HG02870 (cell line): ENCODE measurements around the gene HDC.

ENCODE experiments used
- ATAC-seq: cut with Tn5 transposase; IDR thresholded peaks from one replicate; pipeline ENCODE4 v1.9.1; 2021; ENCODE audit warnings: mild to moderate bottlenecking, moderate library complexity; ENCODE audit not compliant: unreplicated experiment

HDC gene

GRCh38 chr15:50227076-50227475, 38.5 kb downstream of the HDC start:
- ATAC-seq = no peak

GRCh38 chr15:50225938-50226337, 39.6 kb downstream of the HDC start:
- ATAC-seq = no peak

DNA sequence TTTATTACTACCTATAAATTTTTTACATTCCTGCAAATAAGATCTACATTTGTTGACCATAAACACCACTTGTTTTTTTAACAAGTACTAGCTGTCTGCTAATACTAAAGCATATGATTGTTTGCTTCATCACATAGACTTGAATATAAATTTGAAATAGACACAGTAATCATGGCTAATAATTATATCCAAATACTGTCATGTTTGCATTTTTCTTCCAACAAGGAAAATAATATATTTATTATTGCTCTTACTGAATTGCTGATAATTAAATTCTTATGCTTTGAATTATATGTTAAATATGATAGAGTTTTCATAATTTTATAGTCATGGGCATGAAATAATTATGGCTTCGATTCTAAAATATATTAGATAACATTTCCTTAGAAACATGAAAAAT, 40.5 kb downstream of the HDC start:
- ATAC-seq = no peak

DNA sequence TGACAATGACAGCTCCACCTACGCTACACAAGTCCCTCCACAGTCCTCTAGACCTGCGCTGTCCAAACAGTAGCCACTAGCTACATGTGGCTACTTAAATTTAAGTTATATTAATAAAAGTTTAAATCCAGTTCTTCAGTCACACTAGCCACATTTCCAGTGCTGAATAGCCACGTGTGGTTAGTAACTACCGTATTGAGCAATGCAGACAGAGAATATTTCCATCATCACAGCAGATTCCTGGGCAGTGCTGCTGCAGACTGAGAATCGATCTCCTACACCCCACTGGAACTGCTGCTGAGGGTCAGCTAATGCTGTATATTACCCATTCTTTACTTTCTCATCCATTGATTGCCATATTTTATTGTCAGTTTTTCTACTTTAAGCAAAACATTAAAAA, 40.9 kb downstream of the HDC start:
- no peak for ATAC-seq

GRCh38 chr15:50222181-50222580, 43.3 kb downstream of the HDC start:
- ATAC-seq = no peak

DNA sequence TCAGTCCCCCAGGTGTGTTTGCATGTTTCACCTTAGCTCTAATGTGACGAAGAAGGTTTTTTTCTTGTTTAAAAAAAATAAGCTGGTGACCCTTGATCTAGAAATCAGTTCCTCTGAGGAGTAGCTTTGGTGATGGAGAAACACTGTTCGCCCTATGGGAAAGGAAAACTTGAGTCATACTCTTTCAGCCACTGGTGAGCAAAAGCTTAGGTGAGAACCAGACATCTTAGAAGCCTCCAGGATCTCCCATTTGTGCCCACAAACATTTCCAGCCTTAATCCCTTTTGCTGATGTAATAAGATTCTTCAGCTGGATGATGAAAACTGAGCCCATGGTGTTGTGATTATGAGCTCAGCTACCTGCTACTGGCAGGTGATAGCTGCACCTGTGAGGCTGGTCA, 45.7 kb downstream of the HDC start:
- no peak for ATAC-seq

GRCh38 chr15:50218691-50219090, 46.8 kb downstream of the HDC start:
- no peak for ATAC-seq

- ATAC-seq = no peak
These were observed 47.2 kb downstream of the HDC start for GRCh38 chr15:50218291-50218690.

- ATAC-seq = no peak
These were observed 54.9 kb downstream of the HDC start for GRCh38 chr15:50210462-50211157.

GRCh38 chr15:50209809-50210208, 55.7 kb downstream of the HDC start:
- ATAC-seq = no peak

DNA sequence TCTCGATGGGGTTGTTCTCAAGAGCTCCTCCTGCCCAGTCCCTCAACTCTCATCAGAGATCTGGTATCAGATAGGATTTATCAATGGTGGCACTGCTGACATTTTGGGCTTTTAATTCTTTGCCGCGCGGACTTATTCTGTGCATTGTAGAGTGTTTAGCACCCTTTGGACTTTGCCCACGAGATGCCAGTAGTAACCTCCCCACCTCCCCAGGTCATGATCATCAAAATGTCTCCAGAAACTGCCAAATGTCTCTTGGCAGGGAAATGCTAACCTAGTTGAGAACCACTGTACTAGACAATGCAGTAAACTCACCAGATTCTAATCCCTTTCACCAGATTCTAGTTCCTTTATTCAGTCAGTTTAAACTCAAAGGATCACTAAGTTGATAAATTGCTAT, 59.5 kb downstream of the HDC start:
- no peak for ATAC-seq

DNA sequence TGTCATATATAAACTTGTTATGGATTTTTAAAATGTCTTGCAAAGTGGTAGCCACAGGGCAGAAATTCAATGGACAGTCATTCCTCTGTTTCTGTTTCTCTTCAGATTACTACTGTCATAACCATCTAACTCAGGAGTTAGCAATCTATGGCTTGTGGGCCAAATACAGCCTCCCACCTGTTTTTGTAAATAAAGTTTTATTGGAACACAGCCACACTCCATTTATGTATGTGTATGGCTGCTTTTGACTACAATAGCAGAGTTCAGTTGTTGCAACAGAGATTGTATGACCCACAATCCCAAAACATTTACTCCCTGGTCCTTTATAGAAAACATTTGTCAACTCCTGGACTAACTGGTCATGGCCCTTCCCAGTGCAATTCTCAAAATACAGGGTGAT, 63.5 kb downstream of the HDC start:
- ATAC-seq = no peak

DNA sequence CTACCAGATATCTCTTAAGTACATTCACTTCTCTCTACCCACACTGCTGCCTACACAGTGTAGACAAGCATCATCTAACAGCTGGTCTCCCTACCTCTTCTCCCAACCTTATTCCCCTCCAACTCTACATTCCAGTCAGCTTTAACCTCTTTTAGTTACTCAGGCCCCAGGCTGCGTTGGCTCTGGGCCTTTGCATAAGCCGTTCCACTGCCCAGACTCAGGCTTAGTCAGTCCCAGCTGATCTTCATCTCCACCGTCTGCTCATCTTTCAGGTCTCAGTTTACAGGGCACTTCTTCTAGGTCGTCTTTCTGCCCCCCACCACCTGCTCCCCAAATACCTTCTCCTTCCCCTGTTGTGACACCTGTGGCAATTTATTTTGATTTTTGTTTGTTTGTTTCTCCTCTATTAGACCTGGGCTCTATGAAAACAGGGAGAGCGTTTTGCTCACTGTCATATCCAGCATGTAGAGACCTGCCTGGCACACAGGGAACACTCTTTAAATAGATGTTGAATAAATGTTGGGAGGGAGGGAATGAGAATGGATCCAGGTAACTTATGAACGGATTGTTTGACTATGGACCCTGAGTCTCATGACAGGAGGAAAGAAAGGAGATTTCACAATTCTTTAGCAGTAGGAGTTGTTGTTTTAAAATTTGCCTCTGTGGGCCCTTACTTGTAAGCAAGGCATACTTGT, 72.5 kb downstream of the HDC start:
- ATAC-seq = no peak

- ATAC-seq = no peak
These were observed 73.4 kb downstream of the HDC start for GRCh38 chr15:50192164-50192563.
